Measurements from ENCODE around the gene SEC14L5. TPM values are rescaled to one million over a fixed set of nuclear protein-coding genes. Genes with fewer than 3 reads are reported as not detected.

Gene SEC14L5
- polyA plus RNA-seq, 1 donor from 2014 or later: 0.43 TPM

DNA sequence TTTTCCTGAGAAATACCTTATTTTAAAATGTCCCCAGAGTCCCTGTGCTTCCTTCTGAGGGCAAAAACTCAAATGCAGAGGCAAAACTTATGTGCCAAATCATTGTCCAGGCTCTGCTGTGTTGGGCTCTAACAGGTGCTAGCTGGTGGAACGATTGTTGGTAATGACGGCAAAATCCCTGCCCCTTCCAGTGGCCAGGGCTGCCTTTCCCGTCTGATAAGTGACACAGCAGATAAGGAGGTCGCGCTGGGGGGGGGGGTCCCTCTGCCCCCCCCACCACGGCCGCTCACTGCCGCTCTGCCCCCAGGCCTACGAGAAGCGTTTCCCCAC is 29.1 kb downstream of the SEC14L5 start:
- Histone ChIP-seq H3K4me3 (ENCODE audit: low read length) (peak overlapping the region; percentile 44), H3K9ac (ENCODE audit: low read length) (no peak overlapping the region), H2AFZ (ENCODE audit: low read depth, low read length) (no peak overlapping the region), H3K9me3 (ENCODE audit: low read length) (no peaks in the 10 kb centered on the region), H3F3A (ENCODE audit: insufficient read depth, low read length, poor library complexity, severe bottlenecking) (no peaks in the 10 kb centered on the region), H3K27ac (ENCODE audit: low read length) (no peak overlapping the region), H3K9me2 (ENCODE audit: insufficient read depth, low read length) (no peaks in the 10 kb centered on the region), H3K36me3 (ENCODE audit: insufficient read depth, low read length) (no peaks in the 10 kb centered on the region), H4K20me1 (ENCODE audit: insufficient read depth) (no peaks in the 10 kb centered on the region), H3K4me2 (ENCODE audit: low read length) (no peak overlapping the region), H3K27me3 (ENCODE audit: insufficient read depth, low read depth, low read length) (peaks cover 45% of the 10 kb centered on the region), H3K79me2 (replicated peaks; ENCODE audit: insufficient read depth, low read length) (no peaks in the 10 kb centered on the region)
- TF ChIP-seq MXI1 (conservative IDR thresholded peaks at IDR 0.05; ENCODE audit: poor library complexity, severe bottlenecking) (no peak), TAF1 (IDR thresholded peaks at IDR 0.05; ENCODE audit: low read depth) (no peak), RAD21 (conservative IDR thresholded peaks at IDR 0.05) (no peak), EZH2 (IDR thresholded peaks at IDR 0.05; ENCODE audit: borderline replicate concordance, insufficient read depth, low read length, poor library complexity, severe bottlenecking) (no peak), POLR2AphosphoS5 (IDR thresholded peaks at IDR 0.05) (no peak), EP300 (conservative IDR thresholded peaks at IDR 0.05; ENCODE audit: poor library complexity, severe bottlenecking) (no peak), SMC3 (conservative IDR thresholded peaks at IDR 0.05; ENCODE audit: poor library complexity) (no peak)
- TF ChIP-seq, protein P1, sequence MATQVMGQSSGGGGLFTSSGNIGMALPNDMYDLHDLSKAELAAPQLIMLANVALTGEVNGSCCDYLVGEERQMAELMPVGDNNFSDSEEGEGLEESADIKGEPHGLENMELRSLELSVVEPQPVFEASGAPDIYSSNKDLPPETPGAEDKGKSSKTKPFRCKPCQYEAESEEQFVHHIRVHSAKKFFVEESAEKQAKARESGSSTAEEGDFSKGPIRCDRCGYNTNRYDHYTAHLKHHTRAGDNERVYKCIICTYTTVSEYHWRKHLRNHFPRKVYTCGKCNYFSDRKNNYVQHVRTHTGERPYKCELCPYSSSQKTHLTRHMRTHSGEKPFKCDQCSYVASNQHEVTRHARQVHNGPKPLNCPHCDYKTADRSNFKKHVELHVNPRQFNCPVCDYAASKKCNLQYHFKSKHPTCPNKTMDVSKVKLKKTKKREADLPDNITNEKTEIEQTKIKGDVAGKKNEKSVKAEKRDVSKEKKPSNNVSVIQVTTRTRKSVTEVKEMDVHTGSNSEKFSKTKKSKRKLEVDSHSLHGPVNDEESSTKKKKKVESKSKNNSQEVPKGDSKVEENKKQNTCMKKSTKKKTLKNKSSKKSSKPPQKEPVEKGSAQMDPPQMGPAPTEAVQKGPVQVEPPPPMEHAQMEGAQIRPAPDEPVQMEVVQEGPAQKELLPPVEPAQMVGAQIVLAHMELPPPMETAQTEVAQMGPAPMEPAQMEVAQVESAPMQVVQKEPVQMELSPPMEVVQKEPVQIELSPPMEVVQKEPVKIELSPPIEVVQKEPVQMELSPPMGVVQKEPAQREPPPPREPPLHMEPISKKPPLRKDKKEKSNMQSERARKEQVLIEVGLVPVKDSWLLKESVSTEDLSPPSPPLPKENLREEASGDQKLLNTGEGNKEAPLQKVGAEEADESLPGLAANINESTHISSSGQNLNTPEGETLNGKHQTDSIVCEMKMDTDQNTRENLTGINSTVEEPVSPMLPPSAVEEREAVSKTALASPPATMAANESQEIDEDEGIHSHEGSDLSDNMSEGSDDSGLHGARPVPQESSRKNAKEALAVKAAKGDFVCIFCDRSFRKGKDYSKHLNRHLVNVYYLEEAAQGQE (IDR thresholded peaks at IDR 0.05; ENCODE audit: borderline replicate concordance): no peak
- TF ChIP-seq, protein P2, sequence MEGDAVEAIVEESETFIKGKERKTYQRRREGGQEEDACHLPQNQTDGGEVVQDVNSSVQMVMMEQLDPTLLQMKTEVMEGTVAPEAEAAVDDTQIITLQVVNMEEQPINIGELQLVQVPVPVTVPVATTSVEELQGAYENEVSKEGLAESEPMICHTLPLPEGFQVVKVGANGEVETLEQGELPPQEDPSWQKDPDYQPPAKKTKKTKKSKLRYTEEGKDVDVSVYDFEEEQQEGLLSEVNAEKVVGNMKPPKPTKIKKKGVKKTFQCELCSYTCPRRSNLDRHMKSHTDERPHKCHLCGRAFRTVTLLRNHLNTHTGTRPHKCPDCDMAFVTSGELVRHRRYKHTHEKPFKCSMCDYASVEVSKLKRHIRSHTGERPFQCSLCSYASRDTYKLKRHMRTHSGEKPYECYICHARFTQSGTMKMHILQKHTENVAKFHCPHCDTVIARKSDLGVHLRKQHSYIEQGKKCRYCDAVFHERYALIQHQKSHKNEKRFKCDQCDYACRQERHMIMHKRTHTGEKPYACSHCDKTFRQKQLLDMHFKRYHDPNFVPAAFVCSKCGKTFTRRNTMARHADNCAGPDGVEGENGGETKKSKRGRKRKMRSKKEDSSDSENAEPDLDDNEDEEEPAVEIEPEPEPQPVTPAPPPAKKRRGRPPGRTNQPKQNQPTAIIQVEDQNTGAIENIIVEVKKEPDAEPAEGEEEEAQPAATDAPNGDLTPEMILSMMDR (IDR thresholded peaks at IDR 0.05; ENCODE audit: poor library complexity, severe bottlenecking): no peak

DNA sequence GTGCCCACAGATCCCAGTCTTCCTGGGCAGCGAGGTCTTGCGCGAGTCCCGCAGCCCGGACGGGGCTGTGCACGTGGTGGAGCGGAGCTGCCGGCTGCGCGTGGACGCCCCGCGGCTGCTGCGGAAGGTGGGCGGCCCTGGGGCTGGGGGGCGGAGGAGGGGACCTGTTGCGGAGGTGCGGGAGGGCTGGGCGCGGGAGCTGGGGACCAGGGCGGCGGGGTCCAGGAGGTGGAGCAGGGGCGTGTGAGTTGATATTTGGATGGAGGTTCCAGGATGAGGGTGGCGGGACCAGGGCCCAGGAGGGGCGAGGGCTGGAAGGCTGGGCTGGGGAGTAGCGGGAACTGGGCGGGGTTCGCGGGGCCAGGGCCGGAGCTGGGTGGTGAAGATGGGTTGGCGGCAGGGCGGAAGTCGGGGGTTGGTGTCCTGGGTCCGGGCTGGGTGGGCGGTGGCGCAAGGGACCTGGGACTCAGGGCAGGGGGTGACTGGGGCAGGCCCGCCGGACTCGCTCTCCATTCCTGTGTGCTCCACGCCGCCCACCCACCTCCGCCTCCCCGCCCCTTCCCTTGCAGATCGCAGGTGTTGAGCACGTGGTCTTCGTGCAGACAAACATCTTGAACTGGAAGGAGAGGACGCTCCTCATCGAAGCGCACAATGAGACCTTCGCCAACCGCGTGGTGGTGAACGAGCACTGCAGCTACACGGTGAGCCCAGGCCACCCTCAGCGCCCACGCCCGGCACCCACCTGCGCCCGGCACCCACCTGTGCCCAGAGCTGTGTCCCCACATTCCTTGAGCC is 29.6 kb downstream of the SEC14L5 start:
- Histone ChIP-seq H3K4me2 (ENCODE audit: low read length) (no peak overlapping the region), H3K36me3 (ENCODE audit: insufficient read depth, low read length) (no peaks in the 10 kb centered on the region), H3K9me2 (ENCODE audit: insufficient read depth, low read length) (no peaks in the 10 kb centered on the region), H3K9me3 (ENCODE audit: low read length) (no peaks in the 10 kb centered on the region), H3F3A (ENCODE audit: insufficient read depth, low read length, poor library complexity, severe bottlenecking) (no peaks in the 10 kb centered on the region), H3K79me2 (replicated peaks; ENCODE audit: insufficient read depth, low read length) (no peaks in the 10 kb centered on the region), H3K27me3 (ENCODE audit: insufficient read depth, low read depth, low read length) (peaks cover 45% of the 10 kb centered on the region), H4K20me1 (ENCODE audit: insufficient read depth) (no peaks in the 10 kb centered on the region), H2AFZ (ENCODE audit: low read depth, low read length) (no peak overlapping the region), H3K9ac (ENCODE audit: low read length) (no peak overlapping the region), H3K4me3 (ENCODE audit: low read length) (peak overlapping the region; percentile 44), H3K27ac (ENCODE audit: low read length) (no peak overlapping the region)
- no peak for TF ChIP-seq SMC3 (conservative IDR thresholded peaks at IDR 0.05; ENCODE audit: poor library complexity)
- no peak for TF ChIP-seq TAF1 (IDR thresholded peaks at IDR 0.05; ENCODE audit: low read depth)
- no peak for TF ChIP-seq MXI1 (conservative IDR thresholded peaks at IDR 0.05; ENCODE audit: poor library complexity, severe bottlenecking)
- TF ChIP-seq POLR2AphosphoS5 (IDR thresholded peaks at IDR 0.05): no peak
- TF ChIP-seq, protein P2 (IDR thresholded peaks at IDR 0.05; ENCODE audit: poor library complexity, severe bottlenecking): no peak
- TF ChIP-seq, protein P1 (IDR thresholded peaks at IDR 0.05; ENCODE audit: borderline replicate concordance): no peak
- TF ChIP-seq EP300 (conservative IDR thresholded peaks at IDR 0.05; ENCODE audit: poor library complexity, severe bottlenecking): no peak
- no peak for TF ChIP-seq EZH2 (IDR thresholded peaks at IDR 0.05; ENCODE audit: borderline replicate concordance, insufficient read depth, low read length, poor library complexity, severe bottlenecking)
- TF ChIP-seq RAD21 (conservative IDR thresholded peaks at IDR 0.05): no peak

All from neural cell (in vitro differentiated cells).